Gastroesophageal sphincter (tissue), 3 donors: Measurements from ENCODE around the gene YPEL1.

ENCODE experiments used
- CTCF ChIP-seq, 4 experiments: fragments of 200-600 bp in 2 of 4; fragments of 450-650 bp in 2 of 4; sonication (generic) in 1 of 4; IDR thresholded peaks; one replicate each; pipeline ENCODE4 v1.5.1; 2017 to 2019; ENCODE audit warnings: antibody characterized with exemption in 4 of 4, mild to moderate bottlenecking in 2 of 4, moderate library complexity in 2 of 4
- POLR2AphosphoS5 ChIP-seq: sonication (generic); formaldehyde crosslinking; IDR thresholded peaks from one replicate; pipeline ENCODE4 v1.6.1; 2017; ENCODE audit warnings: antibody characterized with exemption

GRCh38 chr22:21694394-21694793 is 41.2 kb downstream of the YPEL1 start:
- TF ChIP-seq CTCF (IDR thresholded peaks at IDR 0.05) (no peak), POLR2AphosphoS5 (no peak)
